GM12872 (cell line): ENCODE data around the gene NPHS1.

ENCODE experiments used
- CTCF ChIP-seq: IDR thresholded peaks from 3 replicates; pipeline ENCODE4 v1.5.1; 2011; ENCODE audit warnings: low read depth, mild to moderate bottlenecking, low read length, moderate library complexity; ENCODE audit not compliant: insufficient read depth

Gene NPHS1

GRCh38 chr19:35777961-35778360 lies 74.3 kb downstream of the NPHS1 start:
- TF ChIP-seq CTCF, result no peak

GRCh38 chr19:35777086-35777841 lies 75.0 kb downstream of the NPHS1 start:
- TF ChIP-seq CTCF, result no peak

GRCh38 chr19:35776102-35776788 lies 76.1 kb downstream of the NPHS1 start:
- no peak for TF ChIP-seq CTCF
